ENCODE results near the gene USP17L19.
"Not testable (repeated sequence)": the region's sequence is repeated elsewhere in the genome, so short reads cannot be mapped to it uniquely, and the experiment has no call there.

USP17L19 gene

DNA sequence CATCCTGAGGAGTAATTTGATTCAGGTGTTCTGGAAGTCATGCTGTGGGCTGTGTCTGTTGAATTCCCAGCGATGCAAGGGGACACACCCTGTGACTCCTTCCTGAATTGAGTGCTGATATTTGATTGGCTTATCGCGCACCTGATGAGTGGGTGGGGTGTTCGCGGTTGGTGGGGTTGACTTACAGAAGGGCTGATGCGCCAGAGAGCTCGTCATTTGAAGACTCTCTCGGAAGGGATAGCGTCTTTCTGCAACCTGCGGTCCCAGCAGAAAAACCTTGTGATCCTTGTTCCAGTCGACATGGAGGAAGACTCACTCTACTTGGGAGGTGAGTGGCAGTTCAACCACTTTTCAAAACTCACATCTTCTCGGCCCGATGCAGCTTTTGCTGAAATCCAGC, 33.3 kb upstream of the USP17L19 start, which contains the start of gene USP17L12:
TSS of gene USP17L12 (plus strand) at position 301 of the 400 bp plus-strand sequence. CDS start at position 301, 0 bp downstream.
- not testable (repeated sequence) for H3K9me3 ChIP-seq (ENCODE audit: control insufficient read depth, low read length); H3K14ac ChIP-seq (ENCODE audit: low read length in 2 of 2); H3K9ac ChIP-seq (ENCODE audit: low read length); H3K4me2 ChIP-seq (ENCODE audit: low read length, poor library complexity, severe bottlenecking); H4K8ac ChIP-seq (ENCODE audit: low read length); H3K18ac ChIP-seq (ENCODE audit: low read depth in 1 of 2, low read length in 2 of 2); H2BK15ac ChIP-seq (ENCODE audit: low read depth, poor library complexity, severe bottlenecking); H2AK5ac ChIP-seq (ENCODE audit: low read length, severe bottlenecking); H3K79me1 ChIP-seq (replicated peaks; ENCODE audit: low read length, poor library complexity, severe bottlenecking); H3K36me3 ChIP-seq (ENCODE audit: control insufficient read depth in 1 of 2, insufficient read depth in 2 of 2, low read depth in 1 of 2, low read length in 2 of 2); H3K4me1 ChIP-seq (ENCODE audit: control insufficient read depth, insufficient read depth, low read depth, low read length); H3K4me3 ChIP-seq (ENCODE audit: insufficient read depth in 1 of 2, low read depth in 1 of 2, low read length in 2 of 2); H4K91ac ChIP-seq (ENCODE audit: low read length); H3K23ac ChIP-seq (ENCODE audit: low read length in 2 of 2); H2BK5ac ChIP-seq (ENCODE audit: low read depth, low read length, poor library complexity, severe bottlenecking); H3K27ac ChIP-seq (ENCODE audit: low read length, poor library complexity, severe bottlenecking); DNase-seq; H3K27me3 ChIP-seq (ENCODE audit: control insufficient read depth in 1 of 2, insufficient read depth in 1 of 2, low read length in 2 of 2); H2BK120ac ChIP-seq (ENCODE audit: low read depth, low read length); H2AFZ ChIP-seq (ENCODE audit: low read depth, low read length); H2BK12ac ChIP-seq (ENCODE audit: low read length in 2 of 2); H3K4ac ChIP-seq (ENCODE audit: low read depth in 1 of 2, low read length in 2 of 2)
- no CpG with 5 or more reads among the region's 13 CpGs for WGBS

DNA sequence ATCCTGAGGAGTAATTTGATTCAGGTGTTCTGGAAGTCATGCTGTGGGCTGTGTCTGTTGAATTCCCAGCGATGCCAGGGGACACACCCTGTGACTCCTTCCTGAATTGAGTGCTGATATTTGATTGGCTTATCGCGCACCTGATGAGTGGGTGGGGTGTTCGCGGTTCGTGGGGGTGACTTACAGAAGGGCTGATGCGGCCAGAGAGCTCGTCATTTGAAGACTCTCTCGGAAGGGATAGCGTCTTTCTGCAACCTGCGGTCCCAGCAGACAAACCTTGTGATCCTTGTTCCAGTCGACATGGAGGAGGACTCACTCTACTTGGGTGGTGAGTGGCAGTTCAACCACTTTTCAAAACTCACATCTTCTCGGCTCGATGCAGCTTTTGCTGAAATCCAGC, 28.6 kb upstream of the USP17L19 start, which contains the start of gene USP17L13:
TSS of gene USP17L13 (plus strand) at position 301 of the 400 bp plus-strand sequence. CDS start at position 301, 0 bp downstream.
- H3K14ac ChIP-seq (ENCODE audit: low read length in 2 of 2); H3K9me3 ChIP-seq (ENCODE audit: control insufficient read depth, low read length); H2BK12ac ChIP-seq (ENCODE audit: low read length in 2 of 2); H3K36me3 ChIP-seq (ENCODE audit: control insufficient read depth in 1 of 2, insufficient read depth in 2 of 2, low read depth in 1 of 2, low read length in 2 of 2); H4K91ac ChIP-seq (ENCODE audit: low read length); H2BK120ac ChIP-seq (ENCODE audit: low read depth, low read length); H3K18ac ChIP-seq (ENCODE audit: low read depth in 1 of 2, low read length in 2 of 2); H3K4me3 ChIP-seq (ENCODE audit: insufficient read depth in 1 of 2, low read depth in 1 of 2, low read length in 2 of 2); H3K79me1 ChIP-seq (replicated peaks; ENCODE audit: low read length, poor library complexity, severe bottlenecking); H3K27me3 ChIP-seq (ENCODE audit: control insufficient read depth in 1 of 2, insufficient read depth in 1 of 2, low read length in 2 of 2); H3K4me2 ChIP-seq (ENCODE audit: low read length, poor library complexity, severe bottlenecking); H2AFZ ChIP-seq (ENCODE audit: low read depth, low read length); H2BK5ac ChIP-seq (ENCODE audit: low read depth, low read length, poor library complexity, severe bottlenecking); H3K27ac ChIP-seq (ENCODE audit: low read length, poor library complexity, severe bottlenecking); H4K8ac ChIP-seq (ENCODE audit: low read length); H3K23ac ChIP-seq (ENCODE audit: low read length in 2 of 2); DNase-seq; H2BK15ac ChIP-seq (ENCODE audit: low read depth, poor library complexity, severe bottlenecking); H3K4me1 ChIP-seq (ENCODE audit: control insufficient read depth, insufficient read depth, low read depth, low read length); H2AK5ac ChIP-seq (ENCODE audit: low read length, severe bottlenecking); H3K9ac ChIP-seq (ENCODE audit: low read length); H3K4ac ChIP-seq (ENCODE audit: low read depth in 1 of 2, low read length in 2 of 2): not testable (repeated sequence)
- no CpG with 5 or more reads among the region's 14 CpGs for WGBS

DNA sequence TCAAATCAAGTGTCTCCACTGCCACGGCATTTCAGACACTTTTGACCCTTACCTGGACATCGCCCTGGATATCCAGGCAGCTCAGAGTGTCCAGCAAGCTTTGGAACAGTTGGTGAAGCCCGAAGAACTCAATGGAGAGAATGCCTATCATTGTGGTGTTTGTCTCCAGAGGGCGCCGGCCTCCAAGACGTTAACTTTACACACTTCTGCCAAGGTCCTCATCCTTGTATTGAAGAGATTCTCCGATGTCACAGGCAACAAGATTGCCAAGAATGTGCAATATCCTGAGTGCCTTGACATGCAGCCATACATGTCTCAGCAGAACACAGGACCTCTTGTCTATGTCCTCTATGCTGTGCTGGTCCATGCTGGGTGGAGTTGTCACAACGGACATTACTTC, 22.9 kb upstream of the USP17L19 start:
- H4K91ac ChIP-seq (ENCODE audit: low read length); H3K4me2 ChIP-seq (ENCODE audit: low read length, poor library complexity, severe bottlenecking); H3K27ac ChIP-seq (ENCODE audit: low read length, poor library complexity, severe bottlenecking); H3K14ac ChIP-seq (ENCODE audit: low read length in 2 of 2); H3K23ac ChIP-seq (ENCODE audit: low read length in 2 of 2); H3K27me3 ChIP-seq (ENCODE audit: control insufficient read depth in 1 of 2, insufficient read depth in 1 of 2, low read length in 2 of 2); H3K36me3 ChIP-seq (ENCODE audit: control insufficient read depth in 1 of 2, insufficient read depth in 2 of 2, low read depth in 1 of 2, low read length in 2 of 2); H2BK120ac ChIP-seq (ENCODE audit: low read depth, low read length); H3K9ac ChIP-seq (ENCODE audit: low read length); H3K4me3 ChIP-seq (ENCODE audit: insufficient read depth in 1 of 2, low read depth in 1 of 2, low read length in 2 of 2); H3K9me3 ChIP-seq (ENCODE audit: control insufficient read depth, low read length); H3K18ac ChIP-seq (ENCODE audit: low read depth in 1 of 2, low read length in 2 of 2); DNase-seq; H3K4ac ChIP-seq (ENCODE audit: low read depth in 1 of 2, low read length in 2 of 2); H2BK12ac ChIP-seq (ENCODE audit: low read length in 2 of 2); H2BK15ac ChIP-seq (ENCODE audit: low read depth, poor library complexity, severe bottlenecking); H3K79me1 ChIP-seq (replicated peaks; ENCODE audit: low read length, poor library complexity, severe bottlenecking); H2AK5ac ChIP-seq (ENCODE audit: low read length, severe bottlenecking); H2AFZ ChIP-seq (ENCODE audit: low read depth, low read length); H2BK5ac ChIP-seq (ENCODE audit: low read depth, low read length, poor library complexity, severe bottlenecking); H4K8ac ChIP-seq (ENCODE audit: low read length); H3K4me1 ChIP-seq (ENCODE audit: control insufficient read depth, insufficient read depth, low read depth, low read length): not testable (repeated sequence)
- no CpG with 5 or more reads among the region's 8 CpGs for WGBS

DNA sequence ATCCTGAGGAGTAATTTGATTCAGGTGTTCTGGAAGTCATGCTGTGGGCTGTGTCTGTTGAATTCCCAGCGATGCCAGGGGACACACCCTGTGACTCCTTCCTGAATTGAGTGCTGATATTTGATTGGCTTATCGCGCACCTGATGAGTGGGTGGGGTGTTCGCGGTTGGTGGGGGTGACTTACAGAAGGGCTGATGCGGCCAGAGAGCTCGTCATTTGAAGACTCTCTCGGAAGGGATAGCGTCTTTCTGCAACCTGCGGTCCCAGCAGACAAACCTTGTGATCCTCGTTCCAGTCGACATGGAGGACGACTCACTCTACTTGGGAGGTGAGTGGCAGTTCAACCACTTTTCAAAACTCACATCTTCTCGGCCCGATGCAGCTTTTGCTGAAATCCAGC, 19.1 kb upstream of the USP17L19 start, which contains the start of gene USP17L15:
TSS of gene USP17L15 (plus strand) at position 301 of the 400 bp plus-strand sequence. CDS start at position 301, 0 bp downstream.
- not testable (repeated sequence) for H2AK5ac ChIP-seq (ENCODE audit: low read length, severe bottlenecking); H4K91ac ChIP-seq (ENCODE audit: low read length); H3K27ac ChIP-seq (ENCODE audit: low read length, poor library complexity, severe bottlenecking); H4K8ac ChIP-seq (ENCODE audit: low read length); H3K79me1 ChIP-seq (replicated peaks; ENCODE audit: low read length, poor library complexity, severe bottlenecking); H3K36me3 ChIP-seq (ENCODE audit: control insufficient read depth in 1 of 2, insufficient read depth in 2 of 2, low read depth in 1 of 2, low read length in 2 of 2); H3K4me2 ChIP-seq (ENCODE audit: low read length, poor library complexity, severe bottlenecking); H3K18ac ChIP-seq (ENCODE audit: low read depth in 1 of 2, low read length in 2 of 2); H3K9me3 ChIP-seq (ENCODE audit: control insufficient read depth, low read length); H2BK5ac ChIP-seq (ENCODE audit: low read depth, low read length, poor library complexity, severe bottlenecking); H2BK120ac ChIP-seq (ENCODE audit: low read depth, low read length); H3K23ac ChIP-seq (ENCODE audit: low read length in 2 of 2); H3K4me3 ChIP-seq (ENCODE audit: insufficient read depth in 1 of 2, low read depth in 1 of 2, low read length in 2 of 2); H3K27me3 ChIP-seq (ENCODE audit: control insufficient read depth in 1 of 2, insufficient read depth in 1 of 2, low read length in 2 of 2); H2BK12ac ChIP-seq (ENCODE audit: low read length in 2 of 2); H2BK15ac ChIP-seq (ENCODE audit: low read depth, poor library complexity, severe bottlenecking); DNase-seq; H3K4me1 ChIP-seq (ENCODE audit: control insufficient read depth, insufficient read depth, low read depth, low read length); H3K4ac ChIP-seq (ENCODE audit: low read depth in 1 of 2, low read length in 2 of 2); H2AFZ ChIP-seq (ENCODE audit: low read depth, low read length); H3K14ac ChIP-seq (ENCODE audit: low read length in 2 of 2); H3K9ac ChIP-seq (ENCODE audit: low read length)
- no CpG with 5 or more reads among the region's 15 CpGs for WGBS

Measured in mesenchymal stem cell (in vitro differentiated cells and primary cell).